Activated naive CD8-positive, alpha-beta T cell (primary cell): ENCODE results near the gene ZBTB42.
"Not testable (repeated sequence)": the region's sequence is repeated elsewhere in the genome, so short reads cannot be mapped to it uniquely, and the experiment has no call there.

ENCODE experiments used
- H3K27ac Mint-ChIP-seq: one replicate; pipeline ENCODE4 v1.8.0; 2021; ENCODE audit warnings: mixed read lengths
- H3K27me3 Mint-ChIP-seq: one replicate; pipeline ENCODE4 v1.8.0; 2021; ENCODE audit warnings: mixed read lengths
- H3K36me3 Mint-ChIP-seq: one replicate; pipeline ENCODE4 v1.8.0; 2021; ENCODE audit warnings: mixed read lengths
- H3K4me1 Mint-ChIP-seq: one replicate; pipeline ENCODE4 v1.8.0; 2021; ENCODE audit warnings: low read depth, mixed read lengths
- H3K4me3 Mint-ChIP-seq: one replicate; pipeline ENCODE4 v1.8.0; 2021; ENCODE audit warnings: mild to moderate bottlenecking, mixed read lengths
- H3K9me3 Mint-ChIP-seq: one replicate; pipeline ENCODE4 v1.8.0; 2021; ENCODE audit warnings: low read depth, mixed read lengths

The ZBTB42 gene

GRCh38 chr14:104804481-104805325 is 3.8 kb downstream of the ZBTB42 start:
- Mint-ChIP-seq H3K27ac (no peak overlapping the region), H3K27me3 (no peaks in the 10 kb centered on the region), H3K4me3 (no peak overlapping the region), H3K36me3 (no peaks in the 10 kb centered on the region), H3K9me3 (no peaks in the 10 kb centered on the region), H3K4me1 (peaks cover 18% of the 10 kb centered on the region)

GRCh38 chr14:104805326-104805678 is 4.4 kb downstream of the ZBTB42 start:
- Mint-ChIP-seq H3K4me1 (peaks cover 16% of the 10 kb centered on the region), H3K36me3 (no peaks in the 10 kb centered on the region), H3K27me3 (no peaks in the 10 kb centered on the region), H3K9me3 (no peaks in the 10 kb centered on the region), H3K4me3 (no peak overlapping the region), H3K27ac (no peak overlapping the region)

- peaks cover 16% of the 10 kb centered on the region for H3K4me1 Mint-ChIP-seq
- no peak overlapping the region for H3K27ac Mint-ChIP-seq
- no peaks in the 10 kb centered on the region for H3K9me3 Mint-ChIP-seq
- H3K27me3 Mint-ChIP-seq: no peaks in the 10 kb centered on the region
- no peaks in the 10 kb centered on the region for H3K36me3 Mint-ChIP-seq
- no peak overlapping the region for H3K4me3 Mint-ChIP-seq
Observed at GRCh38 chr14:104805941-104806624, 5.2 kb downstream of the ZBTB42 start.

GRCh38 chr14:104806625-104807465 is 5.9 kb downstream of the ZBTB42 start:
- H3K27me3 Mint-ChIP-seq: no peaks in the 10 kb centered on the region
- no peak overlapping the region for H3K4me3 Mint-ChIP-seq
- peaks cover 11% of the 10 kb centered on the region for H3K4me1 Mint-ChIP-seq
- no peaks in the 10 kb centered on the region for H3K9me3 Mint-ChIP-seq
- H3K36me3 Mint-ChIP-seq: no peaks in the 10 kb centered on the region
- no peak overlapping the region for H3K27ac Mint-ChIP-seq

- Mint-ChIP-seq H3K27me3 (no peaks in the 10 kb centered on the region), H3K9me3 (no peaks in the 10 kb centered on the region), H3K4me3 (no peak overlapping the region), H3K36me3 (no peaks in the 10 kb centered on the region), H3K4me1 (peaks cover 6% of the 10 kb centered on the region), H3K27ac (no peak overlapping the region)
Observed at GRCh38 chr14:104808456-104808855, 7.6 kb downstream of the ZBTB42 start.

GRCh38 chr14:104810316-104810715 is 9.4 kb downstream of the ZBTB42 start:
- peaks cover 3% of the 10 kb centered on the region for H3K36me3 Mint-ChIP-seq

GRCh38 chr14:104813286-104813685 is 12.4 kb downstream of the ZBTB42 start:
- no peaks in the 10 kb centered on the region for H3K9me3 Mint-ChIP-seq
- H3K4me3 Mint-ChIP-seq: no peak overlapping the region
- peaks cover 3% of the 10 kb centered on the region for H3K36me3 Mint-ChIP-seq
- H3K27me3 Mint-ChIP-seq: no peaks in the 10 kb centered on the region
- peak overlapping the region; percentile 69 for H3K27ac Mint-ChIP-seq
- H3K4me1 Mint-ChIP-seq: peaks cover 19% of the 10 kb centered on the region

More at GRCh38 chr14:104810316-104810715, 9.4 kb downstream of the ZBTB42 start:
- H3K9me3 Mint-ChIP-seq: no peaks in the 10 kb centered on the region
- H3K27ac Mint-ChIP-seq: no peak overlapping the region
- peaks cover 12% of the 10 kb centered on the region for H3K4me1 Mint-ChIP-seq
- no peaks in the 10 kb centered on the region for H3K27me3 Mint-ChIP-seq
- no peak overlapping the region for H3K4me3 Mint-ChIP-seq

GRCh38 chr14:104814701-104815100 is 13.8 kb downstream of the ZBTB42 start:
- peak overlapping the region; percentile 90 for H3K27ac Mint-ChIP-seq

GRCh38 chr14:104816616-104816884 is 15.6 kb downstream of the ZBTB42 start:
- H3K4me1 Mint-ChIP-seq: peaks cover 23% of the 10 kb centered on the region
- H3K9me3 Mint-ChIP-seq: no peaks in the 10 kb centered on the region
- no peaks in the 10 kb centered on the region for H3K27me3 Mint-ChIP-seq
- H3K27ac Mint-ChIP-seq: peak overlapping the region; percentile 96
- peaks cover 3% of the 10 kb centered on the region for H3K36me3 Mint-ChIP-seq
- H3K4me3 Mint-ChIP-seq: peak overlapping the region; percentile 91

More at GRCh38 chr14:104814701-104815100, 13.8 kb downstream of the ZBTB42 start:
- peaks cover 21% of the 10 kb centered on the region for H3K4me1 Mint-ChIP-seq
- H3K9me3 Mint-ChIP-seq, H3K36me3 Mint-ChIP-seq, H3K27me3 Mint-ChIP-seq: not testable (repeated sequence)
- peak overlapping the region; percentile 91 for H3K4me3 Mint-ChIP-seq

GRCh38 chr14:104817930-104818713 is 17.2 kb downstream of the ZBTB42 start:
- H3K9me3 Mint-ChIP-seq: no peaks in the 10 kb centered on the region
- H3K27me3 Mint-ChIP-seq: no peaks in the 10 kb centered on the region
- H3K4me1 Mint-ChIP-seq: peaks cover 23% of the 10 kb centered on the region
- H3K36me3 Mint-ChIP-seq: peaks cover 3% of the 10 kb centered on the region
- peak overlapping the region; percentile 22 for H3K27ac Mint-ChIP-seq
- peak overlapping the region; percentile 91 for H3K4me3 Mint-ChIP-seq

GRCh38 chr14:104818714-104819161 is 17.8 kb downstream of the ZBTB42 start:
- Mint-ChIP-seq H3K4me3 (no peak overlapping the region), H3K4me1 (peaks cover 19% of the 10 kb centered on the region), H3K27me3 (no peaks in the 10 kb centered on the region), H3K27ac (peak overlapping the region; percentile 22), H3K36me3 (peaks cover 2% of the 10 kb centered on the region), H3K9me3 (no peaks in the 10 kb centered on the region)

- Mint-ChIP-seq H3K27me3 (no peaks in the 10 kb centered on the region), H3K27ac (no peak overlapping the region), H3K4me3 (no peak overlapping the region), H3K4me1 (peaks cover 13% of the 10 kb centered on the region), H3K9me3 (no peaks in the 10 kb centered on the region), H3K36me3 (no peaks in the 10 kb centered on the region)
Observed at GRCh38 chr14:104819361-104819781, 18.5 kb downstream of the ZBTB42 start.

GRCh38 chr14:104820669-104821228 is 19.8 kb downstream of the ZBTB42 start:
- Mint-ChIP-seq H3K4me1 (peaks cover 15% of the 10 kb centered on the region), H3K36me3 (no peaks in the 10 kb centered on the region), H3K4me3 (no peak overlapping the region), H3K27ac (no peak overlapping the region), H3K27me3 (no peaks in the 10 kb centered on the region), H3K9me3 (no peaks in the 10 kb centered on the region)
